NT2/D1 (cell line): Measurements from ENCODE around the gene CEP85L.

Source experiments
- SUZ12 ChIP-seq: IDR thresholded peaks from 2 replicates; pipeline ENCODE4 v1.6.1; 2011; ENCODE audit not compliant: insufficient read length, insufficient read depth; ENCODE audit errors: extremely low read depth
- YY1 ChIP-seq: IDR thresholded peaks from 2 replicates; pipeline ENCODE4 v1.6.1; 2011; ENCODE audit not compliant: insufficient read length, insufficient read depth
- ZNF274 ChIP-seq: IDR thresholded peaks from 2 replicates; pipeline ENCODE4 v1.6.1; 2011; ENCODE audit warnings: mild to moderate bottlenecking, low read depth, low read length

DNA sequence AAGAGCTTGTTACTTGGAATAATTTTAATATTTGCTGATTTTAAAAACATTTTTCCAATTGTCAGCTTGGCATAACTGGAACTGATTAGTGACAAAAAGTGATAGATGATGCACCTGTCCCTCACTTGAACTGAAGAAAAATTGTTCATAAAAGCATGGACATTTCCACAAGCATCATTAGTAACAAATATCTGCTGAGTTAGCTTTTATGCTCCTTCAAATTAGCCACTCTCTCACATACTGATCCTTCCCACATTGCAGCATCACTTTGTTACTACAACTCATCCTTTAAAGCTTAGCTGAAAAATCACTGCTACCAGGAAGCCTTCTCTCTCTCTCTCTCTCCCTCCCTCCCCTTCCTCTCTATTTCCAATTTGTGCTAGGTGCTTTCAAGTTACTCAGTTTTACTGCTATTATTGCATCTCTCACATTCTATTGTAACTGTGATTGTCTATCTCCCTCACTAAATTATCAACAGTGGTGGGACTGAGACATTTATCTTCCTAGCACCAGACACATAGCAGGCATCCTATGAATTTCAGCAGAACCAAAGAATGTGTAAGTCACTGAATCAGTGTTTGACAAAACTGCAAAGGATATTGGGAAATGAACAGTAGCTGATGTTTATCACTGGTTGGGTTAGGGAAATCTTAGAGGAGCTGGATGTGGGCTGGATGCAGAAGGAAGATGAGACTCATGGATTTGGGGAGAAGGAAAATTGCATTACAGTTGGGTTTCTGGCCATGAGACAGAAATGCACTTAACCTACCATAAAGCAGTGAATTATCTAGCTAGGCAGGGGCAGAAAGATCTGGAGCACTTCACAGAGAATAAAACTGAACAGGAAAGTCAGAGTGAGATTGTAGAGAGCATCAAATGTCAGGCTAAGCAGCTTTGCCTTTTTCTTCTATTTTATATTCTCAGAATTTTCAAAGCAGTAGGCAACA, 231.7 kb downstream of the CEP85L start:
- TF ChIP-seq YY1: no peak
- TF ChIP-seq ZNF274: no peak
- TF ChIP-seq SUZ12: no peak
